OCI-LY3 (cell line): Measurements from ENCODE around the gene RGL1.

Experiments used
- EZH2phosphoT487 ChIP-seq: fragments of 200-600 bp; shearing (Covaris generic); IDR thresholded peaks from 2 replicates; pipeline ENCODE4 v1.6.1; 2018; ENCODE audit warnings: antibody characterized with exemption, mixed run types, low read depth
- TF ChIP-seq, protein P1 (sequence below): fragments of 200-600, 300-600 bp; sonication (generic); IDR thresholded peaks from 2 replicates; pipeline ENCODE4 v1.5.1; 2014; ENCODE audit warnings: antibody characterized with exemption, low read length, low read depth

DNA sequence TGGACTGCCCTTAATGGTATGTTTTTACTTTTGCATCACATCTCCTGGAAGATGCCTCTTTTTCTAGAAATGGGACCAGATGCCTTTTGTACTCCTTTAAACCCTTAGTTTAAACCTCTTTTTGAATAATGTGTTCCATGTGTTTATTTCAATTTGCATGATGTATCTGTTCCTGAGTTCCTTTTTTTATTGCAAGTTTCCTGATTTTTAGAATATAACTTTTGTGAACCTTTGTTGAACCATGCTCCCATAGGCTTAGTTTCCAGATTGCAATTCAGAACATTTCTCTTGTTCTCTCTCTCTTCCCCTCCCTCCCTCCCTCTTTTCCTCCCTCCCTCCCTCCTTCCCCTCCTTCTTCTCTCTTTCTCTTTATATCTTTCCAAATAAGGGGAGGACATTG lies 81.9 kb downstream of the RGL1 start:
- TF ChIP-seq, protein P1, sequence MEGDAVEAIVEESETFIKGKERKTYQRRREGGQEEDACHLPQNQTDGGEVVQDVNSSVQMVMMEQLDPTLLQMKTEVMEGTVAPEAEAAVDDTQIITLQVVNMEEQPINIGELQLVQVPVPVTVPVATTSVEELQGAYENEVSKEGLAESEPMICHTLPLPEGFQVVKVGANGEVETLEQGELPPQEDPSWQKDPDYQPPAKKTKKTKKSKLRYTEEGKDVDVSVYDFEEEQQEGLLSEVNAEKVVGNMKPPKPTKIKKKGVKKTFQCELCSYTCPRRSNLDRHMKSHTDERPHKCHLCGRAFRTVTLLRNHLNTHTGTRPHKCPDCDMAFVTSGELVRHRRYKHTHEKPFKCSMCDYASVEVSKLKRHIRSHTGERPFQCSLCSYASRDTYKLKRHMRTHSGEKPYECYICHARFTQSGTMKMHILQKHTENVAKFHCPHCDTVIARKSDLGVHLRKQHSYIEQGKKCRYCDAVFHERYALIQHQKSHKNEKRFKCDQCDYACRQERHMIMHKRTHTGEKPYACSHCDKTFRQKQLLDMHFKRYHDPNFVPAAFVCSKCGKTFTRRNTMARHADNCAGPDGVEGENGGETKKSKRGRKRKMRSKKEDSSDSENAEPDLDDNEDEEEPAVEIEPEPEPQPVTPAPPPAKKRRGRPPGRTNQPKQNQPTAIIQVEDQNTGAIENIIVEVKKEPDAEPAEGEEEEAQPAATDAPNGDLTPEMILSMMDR, result no peak
- TF ChIP-seq EZH2phosphoT487, result no peak
